HCT116 (cell line): ENCODE measurements around the gene ATF7. TPM values are rescaled to one million over a fixed set of nuclear protein-coding genes. Genes with fewer than 3 reads are reported as not detected.

Source experiments
- ATAC-seq: fragments of 200-7000 bp; cut with Tn5 transposase; 2 replicates; pipeline ENCODE4 v1.9.1; 2020; ENCODE audit warnings: mild to moderate bottlenecking, moderate library complexity
- BruUV-seq: library from RNA; stranded (reverse); fragments of 400-500 nt; replicated peaks from 2 replicates; lab custom pipeline; 2021; lab: Mats Ljungman, UMichigan
- CTCF ChIA-PET: fragments of 300-600 bp; sonication (Branson Sonifier 250); formaldehyde crosslinking; loops from one replicate; lab custom pipeline; 2021; ENCODE audit warnings: antibody characterized with exemption; lab: Charles Lee
- POLR2A ChIA-PET: fragments of 300-600, 350-600 bp; sonication (Branson Sonifier 250); formaldehyde crosslinking; loops from one replicate; lab custom pipeline; 2021; ENCODE audit warnings: antibody characterized with exemption; lab: Charles Lee
- RAD21 ChIA-PET, 2 experiments: fragments of 300-600 bp; sonication (Branson Sonifier 250); formaldehyde crosslinking; loops; one replicate each; lab custom pipeline; 2023; ENCODE audit warnings: low total read pairs in 2 of 2; ENCODE audit not compliant: uncharacterized antibody in 2 of 2, unreplicated experiment in 2 of 2, low non-redundant PET in 1 of 2; lab: Charles Lee
- DNase-seq: peaks from one replicate; pipeline ENCODE4 v3.0.0-alpha.2; 2010; ENCODE audit warnings: low read depth, low spot score
- H2AFZ ChIP-seq: fragments of 200-600 bp; shearing (Covaris generic), sonication (generic); 2 replicates; pipeline ENCODE4 v1.6.1; 2017; ENCODE audit warnings: low read depth, mixed run types, mixed read lengths, antibody characterized with exemption, low read length; ENCODE audit not compliant: poor library complexity, severe bottlenecking
- H3K27ac ChIP-seq: 2 replicates; pipeline ENCODE4 v1.5.1; 2012; ENCODE audit warnings: low read depth, low read length
- H3K27me3 ChIP-seq: fragments of 200-600 bp; sonication (generic); 2 replicates; pipeline ENCODE4 v1.6.1; 2016; ENCODE audit warnings: mixed run types, low read length, mixed read lengths; ENCODE audit not compliant: insufficient read depth
- H3K36me3 ChIP-seq, 2 experiments: fragments of 200-500 bp in 1 of 2; fragments of 200-600 bp in 1 of 2; sonication (Bioruptor generic) in 1 of 2; sonication (generic) in 1 of 2; 2 replicates each; pipeline versions ENCODE4 v1.5.1 to v1.6.1; 2014 to 2016; ENCODE audit warnings: low read length in 2 of 2, inconsistent platforms in 1 of 2, mixed read lengths in 1 of 2, mixed run types in 1 of 2; ENCODE audit not compliant: insufficient read depth in 2 of 2, control insufficient read depth in 1 of 2
- H3K4me1 ChIP-seq, 2 experiments: fragments of 200-600 bp in 1 of 2; sonication (generic) in 1 of 2; 2 replicates each; pipeline versions ENCODE4 v1.5.1 to v1.6.1; 2012 to 2017; ENCODE audit warnings: low read length in 2 of 2, inconsistent platforms in 1 of 2, mild to moderate bottlenecking in 1 of 2, mixed read lengths in 1 of 2, mixed run types in 1 of 2, moderate library complexity in 1 of 2; ENCODE audit not compliant: insufficient read depth in 2 of 2, control insufficient read depth in 1 of 2
- H3K4me2 ChIP-seq: fragments of 200-600 bp; sonication (generic); 2 replicates; pipeline ENCODE4 v1.6.1; 2017; ENCODE audit warnings: mixed run types, low read length, mixed read lengths
- H3K4me3 ChIP-seq, 2 experiments: fragments of 200-600 bp in 1 of 2; sonication (generic) in 1 of 2; replicated peaks in 1 of 2; 2 replicates each; pipeline ENCODE4 v1.5.1; 2011 to 2016; ENCODE audit warnings: low read length in 2 of 2, control low read depth in 1 of 2, low read depth in 1 of 2, mild to moderate bottlenecking in 1 of 2, mixed read lengths in 1 of 2, mixed run types in 1 of 2
- H3K79me2 ChIP-seq: fragments of 200-600 bp; sonication (generic); 2 replicates; pipeline ENCODE4 v1.6.1; 2017; ENCODE audit warnings: mild to moderate bottlenecking, mixed run types, low read length, moderate library complexity, mixed read lengths; ENCODE audit not compliant: insufficient read depth
- H3K9ac ChIP-seq: fragments of 200-600 bp; sonication (generic); 2 replicates; pipeline ENCODE4 v1.6.1; 2016; ENCODE audit warnings: low read length, mixed read lengths
- H3K9me2 ChIP-seq: fragments of 200-600 bp; sonication (generic), shearing (Covaris generic); 2 replicates; pipeline ENCODE4 v1.6.1; 2017; ENCODE audit warnings: mixed run types, mild to moderate bottlenecking, moderate library complexity; ENCODE audit not compliant: insufficient read depth
- H3K9me3 ChIP-seq, 2 experiments: fragments of 200-500 bp in 1 of 2; fragments of 200-600 bp in 1 of 2; sonication (Bioruptor generic) in 1 of 2; sonication (generic) in 1 of 2; 2 replicates each; pipeline ENCODE4 v1.6.1; 2014 to 2017; ENCODE audit warnings: low read length in 2 of 2, mixed read lengths in 2 of 2, inconsistent platforms in 1 of 2, low read depth in 1 of 2, mild to moderate bottlenecking in 1 of 2, mixed run types in 1 of 2, moderate library complexity in 1 of 2; ENCODE audit not compliant: control insufficient read depth in 1 of 2, insufficient read depth in 1 of 2
- H4K20me1 ChIP-seq: fragments of 200-600 bp; sonication (generic), shearing (Covaris generic); 2 replicates; pipeline ENCODE4 v1.6.1; 2017; ENCODE audit warnings: mixed run types, mild to moderate bottlenecking, moderate library complexity; ENCODE audit not compliant: insufficient read depth
- ATF3 ChIP-seq: IDR thresholded peaks from 2 replicates; pipeline ENCODE4 v1.6.1; 2012
- CBX3 ChIP-seq: IDR thresholded peaks from 2 replicates; pipeline ENCODE4 v1.6.1; 2012; ENCODE audit warnings: low read depth
- CTCF ChIP-seq, 3 experiments: fragments of 200-600 bp in 1 of 3; sonication (generic) in 1 of 3; IDR thresholded peaks in 2 of 3; conservative IDR thresholded peaks in 1 of 3; 2 replicates each; pipeline ENCODE4 v1.5.1; 2012 to 2017; ENCODE audit warnings: low read depth in 2 of 3, low read length in 2 of 3, antibody characterized with exemption in 1 of 3, borderline replicate concordance in 1 of 3, control low read depth in 1 of 3, mild to moderate bottlenecking in 1 of 3, mixed read lengths in 1 of 3, mixed run types in 1 of 3, moderate library complexity in 1 of 3; ENCODE audit not compliant: insufficient read depth in 1 of 3
- EZH2phosphoT487 ChIP-seq: fragments of 200-600 bp; IDR thresholded peaks from 2 replicates; pipeline ENCODE4 v1.6.1; 2018; ENCODE audit warnings: antibody characterized with exemption, borderline replicate concordance
- FOSL1 ChIP-seq: IDR thresholded peaks from 2 replicates; pipeline ENCODE4 v1.6.1; 2012; ENCODE audit warnings: low read depth
- POLR2AphosphoS5 ChIP-seq: IDR thresholded peaks from 2 replicates; pipeline ENCODE4 v1.6.1; 2011; ENCODE audit warnings: mild to moderate bottlenecking, low read depth, low read length, moderate library complexity
- REST ChIP-seq: IDR thresholded peaks from 2 replicates; pipeline ENCODE4 v1.6.1; 2012; ENCODE audit warnings: low read depth
- SIN3A ChIP-seq: IDR thresholded peaks from 2 replicates; pipeline ENCODE4 v1.6.1; 2012; ENCODE audit warnings: low read depth
- SP1 ChIP-seq: IDR thresholded peaks from 2 replicates; pipeline ENCODE4 v1.6.1; 2012; ENCODE audit warnings: low read depth
- TCF7L2 ChIP-seq: IDR thresholded peaks from 2 replicates; pipeline ENCODE4 v1.7.0; 2011; ENCODE audit warnings: borderline replicate concordance, inconsistent platforms; ENCODE audit not compliant: insufficient read depth, insufficient read length; ENCODE audit errors: extremely low read depth
- intact Hi-C: fragments of 100-400 bp; cut with micrococcal nuclease; formaldehyde crosslinking; loops from 2 replicates; pipeline ENCODE4 v1.10.0; 2022
- total RNA-seq: library from RNA; stranded (reverse); gene quantifications from one replicate; pipeline ENCODE4 v1.2.1, GENCODE V29; 2021; ENCODE audit not compliant: unreplicated experiment

The ATF7 gene
- total RNA-seq, 1 experiment from 2014 or later: 24.0 TPM

DNA sequence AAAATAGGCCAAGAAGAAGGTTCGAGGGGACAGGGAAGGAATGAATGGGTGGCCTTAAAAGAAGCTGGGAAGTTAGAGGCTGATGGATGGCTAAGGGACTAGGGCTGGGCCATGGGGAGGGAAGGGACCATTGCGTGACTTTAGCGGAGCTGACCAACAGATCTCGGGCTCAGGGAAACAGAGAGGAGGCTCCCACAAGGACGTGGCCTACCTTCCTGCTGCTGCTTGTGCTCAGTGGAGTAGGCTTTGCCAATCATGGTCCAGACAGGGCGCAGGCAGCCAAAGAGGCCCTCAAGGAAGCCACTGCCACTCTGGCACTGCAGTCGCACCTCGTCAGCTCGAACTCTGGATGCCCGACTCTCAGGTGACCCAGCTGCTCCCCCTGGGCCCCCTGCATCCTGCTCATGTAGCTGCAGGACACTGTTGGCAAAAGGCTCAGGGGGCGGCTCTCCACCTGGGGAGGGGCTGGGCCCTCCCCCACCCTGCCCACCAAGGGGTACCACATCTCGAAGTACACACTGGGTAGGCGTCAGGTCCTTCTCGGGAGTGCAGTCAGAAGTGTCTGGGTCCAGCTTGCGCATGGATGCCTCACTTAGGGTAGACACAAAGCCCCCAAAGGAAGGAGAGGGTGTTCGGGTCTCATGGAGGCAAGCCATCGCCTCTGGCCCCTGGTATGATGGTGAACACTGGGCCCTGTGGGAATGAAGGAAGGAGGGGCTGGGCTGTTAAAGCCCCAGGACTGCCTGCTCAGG is 139.3 kb downstream of the ATF7 start:
- H3K9me3 ChIP-seq: no peaks in the 10 kb centered on the region
- no peak overlapping the region for H3K4me3 ChIP-seq
- H2AFZ ChIP-seq: no peak overlapping the region
- TF ChIP-seq REST: no peak
- no peak for TF ChIP-seq CBX3
- TF ChIP-seq SIN3A: no peak
- no peak for TF ChIP-seq TCF7L2
- TF ChIP-seq SP1: no peak
- TF ChIP-seq POLR2AphosphoS5: no peak
- TF ChIP-seq EZH2phosphoT487: no peak
- TF ChIP-seq FOSL1: no peak
- no peak for TF ChIP-seq ATF3
- TF ChIP-seq CTCF (IDR thresholded peaks at IDR 0.05 in 2 of 3, conservative IDR thresholded peaks at IDR 0.05 in 1 of 3; ENCODE audit: borderline replicate concordance in 1 of 3, insufficient read depth in 1 of 3, low read depth in 2 of 3, low read length in 2 of 3): no peak
- H3K4me2 ChIP-seq: no peak overlapping the region
- H3K27ac ChIP-seq: no peak overlapping the region
- H3K36me3 ChIP-seq: peaks cover 11 to 27% of the 10 kb centered on the region in 2 experiments; a peak in 3 of 4 replicates
- H4K20me1 ChIP-seq: no peaks in the 10 kb centered on the region; the same call in 1 of the 2 replicates
- no peak overlapping the region for H3K9ac ChIP-seq
- DNase-seq (no peak), ATAC-seq (no peak)
- H3K4me1 ChIP-seq: peaks cover 0 to 2% of the 10 kb centered on the region in 2 experiments; a peak in 2 of 4 replicates
- ChIA-PET CTCF (no interaction called here), RAD21 (no interaction called here), POLR2A (no interaction called here)
- no peaks in the 10 kb centered on the region for H3K27me3 ChIP-seq
- intact Hi-C loops: no loop called here
- no TSS peak for BruUV-seq
- H3K9me2 ChIP-seq: no peaks in the 10 kb centered on the region
- H3K79me2 ChIP-seq: peaks cover 3% of the 10 kb centered on the region; the same call in 1 of the 2 replicates
